ENCODE measurements around the gene FGF12.

FGF12 gene

DNA sequence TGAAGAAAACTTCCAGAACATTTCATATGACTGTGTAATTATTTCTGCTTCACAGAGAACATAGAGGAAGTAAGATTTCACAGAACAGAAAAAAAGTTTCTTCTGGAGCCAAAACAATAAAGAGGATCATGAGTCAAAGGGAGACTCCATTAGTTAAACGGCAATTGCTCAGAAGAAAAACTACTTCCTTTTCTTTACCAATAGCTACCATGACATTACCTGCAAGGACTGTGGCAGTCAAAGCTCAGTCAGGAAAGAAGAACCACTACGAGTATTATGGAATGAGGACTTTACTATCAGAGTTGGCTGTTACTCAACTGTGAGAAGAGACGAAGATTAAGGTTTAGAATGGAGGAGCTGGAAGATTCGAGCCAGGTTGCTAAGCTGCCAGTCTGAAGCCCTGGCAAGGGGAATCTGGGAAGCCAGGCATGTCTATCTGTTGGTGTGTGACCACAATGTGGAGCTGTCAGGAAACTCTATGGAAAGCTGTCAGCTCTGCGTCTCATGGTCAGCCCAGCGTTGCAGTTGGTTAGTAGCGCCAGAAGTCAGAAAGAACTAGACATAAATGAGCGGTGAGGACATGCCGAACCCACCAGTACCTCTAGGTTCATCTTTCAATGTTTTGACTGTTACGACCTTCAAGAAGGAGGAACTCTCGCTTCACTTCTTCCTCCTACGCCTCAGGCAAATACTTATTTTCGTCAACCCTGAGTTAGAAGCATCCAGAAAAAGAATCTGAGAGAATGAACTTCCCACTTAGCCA, 604.3 kb downstream of the FGF12 start:
- DNase-seq (ENCODE audit: low read depth, low spot score) = no peak

DNA sequence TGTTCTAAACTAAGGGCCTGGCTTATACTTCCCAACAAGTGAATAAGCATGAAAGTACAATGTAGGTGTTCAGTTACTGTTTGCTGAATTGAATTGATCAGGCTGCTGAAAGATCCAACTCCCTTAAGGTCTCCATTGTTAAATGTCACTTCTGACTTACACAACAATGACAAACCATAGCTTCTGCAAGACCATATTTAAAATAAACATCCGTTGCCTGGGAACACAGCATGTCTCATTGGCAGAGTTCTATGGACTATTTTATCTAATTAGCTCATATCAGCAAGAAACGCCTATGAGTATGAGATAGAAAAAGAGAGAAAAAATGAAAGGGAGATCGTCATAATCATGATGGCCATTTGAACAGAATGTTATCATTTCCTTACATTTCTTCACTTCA, 605.4 kb downstream of the FGF12 start:
- DNase-seq (ENCODE audit: low read depth, low spot score) = no peak

DNA sequence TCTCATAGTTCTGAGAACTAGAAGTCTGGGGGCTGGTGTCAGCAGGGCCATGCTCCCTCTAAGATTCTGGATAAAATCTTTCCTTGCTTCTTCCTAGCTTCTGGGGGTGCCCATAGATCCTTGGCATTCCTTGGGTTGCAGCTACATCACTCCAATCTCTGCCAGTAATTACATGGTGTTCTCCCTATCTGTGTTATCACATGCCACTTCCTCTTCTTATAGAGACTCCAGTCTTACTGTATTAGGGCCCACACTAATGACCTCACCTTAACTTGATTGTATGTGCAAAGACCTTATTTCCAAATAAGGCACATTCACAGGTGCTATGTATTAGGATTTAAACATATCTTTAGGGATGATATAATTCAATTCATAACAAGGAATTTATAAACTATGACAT, 618.5 kb downstream of the FGF12 start:
- no peak for DNase-seq (ENCODE audit: low read depth, low spot score)

DNA sequence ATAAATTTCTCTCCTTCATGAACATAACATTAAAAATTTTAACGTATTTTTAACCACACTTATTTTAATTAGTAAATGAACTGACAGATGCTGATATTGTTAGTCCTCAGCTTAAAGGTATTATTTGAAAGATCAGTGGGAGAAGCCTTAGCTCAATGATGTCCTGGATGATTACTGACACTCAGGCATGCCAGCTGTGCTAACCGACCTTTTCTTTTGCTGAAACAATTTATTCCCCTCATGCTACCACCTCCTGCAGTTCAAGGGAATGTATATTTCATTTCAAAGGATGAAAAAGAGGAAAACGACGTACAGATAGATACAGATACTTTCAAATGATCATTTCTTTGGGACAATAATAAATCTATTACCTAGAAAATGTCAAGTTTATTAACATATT, 620.8 kb downstream of the FGF12 start:
- no peak for DNase-seq (ENCODE audit: low read depth, low spot score)

DNA sequence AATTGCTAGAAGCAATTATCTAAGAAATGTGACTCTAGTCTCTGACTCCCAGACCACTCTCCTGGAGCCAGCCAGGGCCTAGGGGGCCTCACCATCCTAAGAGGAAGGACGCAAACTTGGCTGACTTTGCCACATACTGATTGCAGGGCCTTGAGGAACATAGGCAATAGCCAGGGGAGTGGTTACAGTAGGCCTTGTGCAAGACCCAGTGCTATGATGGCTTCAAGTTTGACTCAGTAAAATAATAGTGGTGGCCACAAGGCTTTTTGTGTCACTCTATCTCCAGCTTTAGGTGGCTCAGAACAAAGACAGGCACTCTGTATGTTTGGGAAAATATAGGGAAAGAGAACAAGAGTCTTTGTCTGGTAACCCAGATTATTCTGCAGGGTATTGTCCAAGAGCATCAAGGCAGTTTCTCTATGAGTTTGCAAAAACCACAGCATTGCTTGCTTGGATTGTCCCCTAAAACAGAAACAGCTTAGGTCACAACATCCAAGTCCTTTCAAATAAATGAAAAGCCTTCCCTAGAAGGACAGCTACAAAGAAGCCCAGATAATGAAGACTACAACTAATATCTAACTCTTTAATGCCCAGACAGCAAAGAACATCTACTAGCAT, 634.8 kb downstream of the FGF12 start:
- no peak for DNase-seq (ENCODE audit: low read depth, low spot score)

DNA sequence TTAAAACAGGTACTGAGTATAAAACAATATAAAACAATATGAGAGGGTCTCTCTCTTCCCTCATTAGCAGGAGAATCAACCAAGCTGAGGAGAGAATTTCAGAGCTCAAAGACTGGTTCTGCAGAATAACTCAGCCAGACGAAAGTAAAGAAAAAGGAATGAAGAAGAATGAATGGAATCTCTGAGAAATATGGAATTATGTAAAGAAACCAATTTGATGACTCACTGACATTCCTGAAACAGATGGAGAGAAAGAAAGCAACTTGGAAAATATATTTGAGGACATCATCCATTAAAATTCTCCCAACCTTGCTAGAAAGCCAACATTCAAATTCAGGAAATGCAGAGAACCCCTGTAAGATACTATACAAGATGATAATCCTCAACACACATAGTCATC, 635.5 kb downstream of the FGF12 start:
- DNase-seq (ENCODE audit: low read depth, low spot score) = no peak

DNA sequence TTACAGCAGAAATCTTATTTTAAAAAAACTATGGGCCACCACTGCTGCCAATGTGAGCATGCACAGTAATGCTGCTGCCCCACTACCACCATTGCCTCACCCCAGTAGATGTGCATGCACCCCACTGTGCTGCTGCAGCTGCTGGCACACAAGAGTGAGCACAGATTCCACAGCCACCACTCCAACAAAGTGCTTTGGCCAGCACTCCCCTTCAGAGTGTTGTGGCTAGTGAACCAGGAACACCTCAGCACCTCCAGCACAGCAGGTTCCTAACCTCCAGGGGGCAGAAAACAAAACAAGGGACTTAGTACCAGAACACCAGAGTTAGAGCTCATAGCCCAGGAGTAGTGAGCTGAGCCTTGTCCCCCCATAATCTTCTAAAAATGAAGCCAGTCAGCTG, 636.8 kb downstream of the FGF12 start:
- no peak for DNase-seq (ENCODE audit: low read depth, low spot score)
